Heart right ventricle (tissue), 16 donors: ENCODE results near the gene DYNC1I1. TPM values are rescaled to one million over a fixed set of nuclear protein-coding genes. Genes with fewer than 3 reads are reported as not detected.

Source experiments
- ATAC-seq, 8 donors: fragments of 200-7000 bp; cut with Tn5 transposase; one replicate each; pipeline ENCODE4 v1.9.1; 2020; ENCODE audit warnings: mild to moderate bottlenecking in 8 of 8, moderate library complexity in 8 of 8, moderate number of reproducible peaks in 1 of 8
- DNase-seq, 2 donors: peaks; one replicate each; pipeline ENCODE4 v3.0.0-alpha.2; 2020
- H3K27ac ChIP-seq, 10 donors: fragments of 200-600 bp; sonication (generic) in 2 of 10; one replicate each; pipeline versions ENCODE4 v1.5.0 to v1.8.0; 2020 to 2022; ENCODE audit warnings: mild to moderate bottlenecking in 3 of 10
- H3K27me3 ChIP-seq, 7 donors: fragments of 200-600 bp; one replicate each; pipeline ENCODE4 v1.8.0; 2021 to 2022; ENCODE audit warnings: mild to moderate bottlenecking in 2 of 7
- H3K36me3 ChIP-seq, 9 donors: fragments of 200-600 bp; sonication (generic) in 1 of 9; one replicate each; pipeline versions ENCODE4 v1.5.0 to v1.8.0; 2020 to 2022; ENCODE audit warnings: mild to moderate bottlenecking in 2 of 9
- H3K4me1 ChIP-seq, 9 donors: fragments of 200-600 bp; sonication (generic) in 1 of 9; one replicate each; pipeline versions ENCODE4 v1.5.0 to v1.8.0; 2020 to 2022; ENCODE audit warnings: mild to moderate bottlenecking in 4 of 9
- H3K4me3 ChIP-seq, 10 donors: fragments of 200-600 bp; sonication (generic) in 2 of 10; one replicate each; pipeline versions ENCODE4 v1.5.0 to v1.8.0; 2020 to 2022; ENCODE audit warnings: mild to moderate bottlenecking in 7 of 10, moderate library complexity in 2 of 10
- H3K9me3 ChIP-seq, 11 donors: fragments of 200-600 bp in 10 of 11; sonication (generic) in 2 of 11; one replicate each; pipeline versions ENCODE4 v1.5.0 to v1.8.0; 2013 to 2022; ENCODE audit warnings: mild to moderate bottlenecking in 2 of 11, control low read depth in 1 of 11, moderate library complexity in 1 of 11
- WGBS, 2 donors: extraction: QIAGEN DNeasy Blood & Tissue Kit; methylation state at CpG; one replicate each; pipeline ENCODE4 v1.1.7; 2013; ENCODE audit warnings: inconsistent platforms in 1 of 2; 5-methylcytosine and 5-hydroxymethylcytosine counted together
- intact Hi-C, 10 donors: fragments of 100-400 bp; cut with DNase I; formaldehyde crosslinking; loops; one replicate each; pipeline versions ENCODE4 v1.11.1 to v1.14.2; 2022
- polyA plus RNA-seq, 2 donors: library from polyadenylated mRNA; stranded (reverse); fragments of 200-250 nt; gene quantifications; one replicate each; pipeline ENCODE4 v1.2.3, GENCODE V29; 2013
- total RNA-seq, 10 donors: library from RNA; stranded (reverse); fragmentation: NEBNext Ultra II Directional in 3 of 10; extraction: Animal tissue kit (Norgen Biotek cat#: 25700) in 3 of 10; gene quantifications; one replicate each; pipeline versions ENCODE4 v1.2.1 to v1.2.4, GENCODE V29; 2021 to 2023
- TF ChIP-seq, protein P1 (sequence below), 9 donors: fragments of 200-600 bp; sonication (generic) in 2 of 9; IDR thresholded peaks; one replicate each; pipeline versions ENCODE4 v1.5.0 to v1.8.0; 2021 to 2022; ENCODE audit warnings: antibody characterized with exemption in 9 of 9, mild to moderate bottlenecking in 5 of 9, moderate library complexity in 1 of 9
- donor health status: Arrhythmogenic right ventricular cardiomyopathy.
- donor health status: ischemic (EF 13 %, LVEDD 7.1; RV severe dilation, severe dysfunction).
- donor health status: healthy with polysubstance abuse.
- donor health status: DM: no; HTN: yes; CAD: no.
- donor health status: DM: no; HTN: no; CAD: no.
- donor health status: ischemic (EF 25% LVEDD 6.9; RV normal size, moderate dysfunction).
- donor health status: ischemic (EF 25% LVEDD 5.7; RV mildly dilated, moderate dysfunction).
- donor health status: healthy.
- donor health status: DM: yes; HTN: yes; CAD: no.
- donor health status: Ischemic cardiomyopathy.
- donor health status: ischemic (EF 35%, LVEDD 5.7; RV mildly dilated, moderate dysfunction).
- donor health status: nonischemic (EF 11% LVEDD 7.7; RV severe dilation, severe dysfunction).
- donor health status: DM: yes; HTN: yes; CAD: no.
- donor health status: PGD.
- donor health status: ischemic (EF 29% LVEDD 5.4; RV normal size, mild dysfunction).
- donor health status: nonischemic (EF 23%, LVEDD 6.1; RV moderate dilation, normal function).

DYNC1I1 gene
- total and polyA plus RNA-seq, 12 donors = 6.4 to 43.4 (median 35.6) TPM

GRCh38 chr7:95904099-95904498, 131.7 kb downstream of the DYNC1I1 start:
- ATAC-seq = no peak

DNA sequence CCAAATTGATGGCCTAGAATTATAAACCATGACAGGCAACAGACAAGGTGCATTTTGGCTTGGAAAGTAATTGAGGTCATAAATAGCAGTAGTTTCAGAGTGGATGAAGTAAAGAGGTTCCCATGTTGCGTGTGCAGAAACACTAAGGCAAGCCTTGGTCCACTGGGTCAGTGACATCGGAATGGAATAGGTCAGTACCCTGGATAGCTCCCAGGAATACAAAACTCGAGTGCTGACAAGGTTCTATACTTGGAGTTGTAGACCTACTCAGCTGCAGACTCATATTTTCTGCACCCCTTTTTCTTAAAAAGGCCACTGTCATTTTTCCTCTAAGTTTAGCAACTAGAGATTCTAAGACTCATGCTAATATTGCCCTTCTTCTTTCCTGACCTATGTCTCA, 132.8 kb downstream of the DYNC1I1 start:
- WGBS, 2 donors = 37 to 42% methylated on average over 3 of the region's 3 CpGs
- Histone ChIP-seq H3K27me3 (no peaks in the 10 kb centered on the region), H3K27ac (no peak overlapping the region), H3K4me3 (no peak overlapping the region), H3K4me1 (peaks cover 0 to 7% (median 0%) of the 10 kb centered on the region in 9 donors), H3K9me3 (peaks cover 0 to 2% (median 0%) of the 10 kb centered on the region in 11 donors), H3K36me3 (no peaks in the 10 kb centered on the region)
- ATAC-seq (no peak), DNase-seq (no peak)
- TF ChIP-seq, protein P1, sequence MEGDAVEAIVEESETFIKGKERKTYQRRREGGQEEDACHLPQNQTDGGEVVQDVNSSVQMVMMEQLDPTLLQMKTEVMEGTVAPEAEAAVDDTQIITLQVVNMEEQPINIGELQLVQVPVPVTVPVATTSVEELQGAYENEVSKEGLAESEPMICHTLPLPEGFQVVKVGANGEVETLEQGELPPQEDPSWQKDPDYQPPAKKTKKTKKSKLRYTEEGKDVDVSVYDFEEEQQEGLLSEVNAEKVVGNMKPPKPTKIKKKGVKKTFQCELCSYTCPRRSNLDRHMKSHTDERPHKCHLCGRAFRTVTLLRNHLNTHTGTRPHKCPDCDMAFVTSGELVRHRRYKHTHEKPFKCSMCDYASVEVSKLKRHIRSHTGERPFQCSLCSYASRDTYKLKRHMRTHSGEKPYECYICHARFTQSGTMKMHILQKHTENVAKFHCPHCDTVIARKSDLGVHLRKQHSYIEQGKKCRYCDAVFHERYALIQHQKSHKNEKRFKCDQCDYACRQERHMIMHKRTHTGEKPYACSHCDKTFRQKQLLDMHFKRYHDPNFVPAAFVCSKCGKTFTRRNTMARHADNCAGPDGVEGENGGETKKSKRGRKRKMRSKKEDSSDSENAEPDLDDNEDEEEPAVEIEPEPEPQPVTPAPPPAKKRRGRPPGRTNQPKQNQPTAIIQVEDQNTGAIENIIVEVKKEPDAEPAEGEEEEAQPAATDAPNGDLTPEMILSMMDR (IDR thresholded peaks at IDR 0.05) = no peak
- intact Hi-C loops = no loop called here

More at GRCh38 chr7:95904099-95904498, 131.7 kb downstream of the DYNC1I1 start:
- Histone ChIP-seq H3K27me3 (no peaks in the 10 kb centered on the region), H3K9me3 (peaks cover 0 to 2% (median 0%) of the 10 kb centered on the region in 11 donors), H3K4me1 (peaks cover 0 to 12% (median 0%) of the 10 kb centered on the region in 9 donors), H3K27ac (no peak overlapping the region), H3K36me3 (no peaks in the 10 kb centered on the region), H3K4me3 (no peak overlapping the region)
- TF ChIP-seq, protein P1 (IDR thresholded peaks at IDR 0.05) = no peak
- DNase-seq = no peak
- intact Hi-C loops = no loop called here

GRCh38 chr7:95906851-95907250, 134.5 kb downstream of the DYNC1I1 start:
- DNase-seq (no peak), ATAC-seq (no peak)
- intact Hi-C loops = no loop called here
- H3K4me1 ChIP-seq = no peaks in the 10 kb centered on the region
- H3K4me3 ChIP-seq = no peak overlapping the region
- 68 to 75% methylated on average over 5 of the region's 5 CpGs for WGBS, 2 donors
- H3K27me3 ChIP-seq = no peaks in the 10 kb centered on the region
- H3K9me3 ChIP-seq = peaks cover 0 to 2% (median 0%) of the 10 kb centered on the region in 11 donors
- H3K27ac ChIP-seq = no peak overlapping the region
- TF ChIP-seq, protein P1 (IDR thresholded peaks at IDR 0.05) = no peak
- H3K36me3 ChIP-seq = no peaks in the 10 kb centered on the region

DNA sequence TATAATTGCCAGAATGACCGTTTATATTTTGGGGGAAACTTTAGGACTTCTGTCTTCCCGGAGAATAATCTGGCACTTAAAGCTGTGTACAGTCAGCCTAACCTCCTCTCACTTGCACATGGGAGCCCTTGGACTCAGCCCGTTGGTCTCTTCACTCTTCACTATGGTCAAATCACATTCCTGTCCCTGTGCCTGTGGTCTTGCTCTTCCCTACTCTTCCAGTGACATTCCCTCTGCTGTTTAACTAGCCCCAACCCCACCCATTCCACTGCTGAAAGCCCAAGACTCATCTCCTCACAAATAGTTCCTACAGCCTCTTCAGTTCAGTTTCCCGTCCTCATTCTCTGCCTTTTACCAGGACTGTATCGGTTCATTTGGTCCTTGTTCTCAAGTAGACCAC, 135.0 kb downstream of the DYNC1I1 start:
- no peak overlapping the region for H3K4me3 ChIP-seq
- no peaks in the 10 kb centered on the region for H3K27me3 ChIP-seq
- H3K9me3 ChIP-seq = peaks cover 0 to 2% (median 0%) of the 10 kb centered on the region in 11 donors
- no peaks in the 10 kb centered on the region for H3K36me3 ChIP-seq
- 81 to 86% methylated on average over 5 of the region's 5 CpGs for WGBS, 2 donors
- H3K4me1 ChIP-seq = no peaks in the 10 kb centered on the region
- DNase-seq (no peak), ATAC-seq (no peak)
- intact Hi-C loops = no loop called here
- TF ChIP-seq, protein P1 (IDR thresholded peaks at IDR 0.05) = no peak
- no peak overlapping the region for H3K27ac ChIP-seq
